SK-N-SH (cell line): Measurements from ENCODE around the gene TCEAL5. TPM values are rescaled to one million over a fixed set of nuclear protein-coding genes. Genes with fewer than 3 reads are reported as not detected.

Experiments used
- CTCF ChIA-PET: fragments of 300-600, 350-600 bp; formaldehyde crosslinking; extraction: SDS; loops from one replicate; lab custom pipeline; 2021; lab: Yijun Ruan, JAX
- POLR2A ChIA-PET: fragments of 350-600 bp; sonication (Branson Sonifier 250); formaldehyde crosslinking; extraction: SDS; loops from one replicate; lab custom pipeline; 2020; ENCODE audit warnings: antibody characterized with exemption, inconsistent platforms; lab: Yijun Ruan, JAX
- DNase-seq: peaks from one replicate; pipeline ENCODE4 v3.0.0; 2012
- H2AFZ ChIP-seq: fragments of 200-600 bp; sonication (generic); 2 replicates; pipeline ENCODE4 v1.8.1; 2016; ENCODE audit warnings: antibody characterized with exemption, mild to moderate bottlenecking, low read depth
- H3F3A ChIP-seq: fragments of 200-600 bp; sonication (generic); replicated peaks from 2 replicates; pipeline ENCODE3; 2016; ENCODE audit warnings: antibody characterized with exemption, mild to moderate bottlenecking; ENCODE audit not compliant: insufficient read depth
- H3K27ac ChIP-seq, 2 experiments: fragments of 200-500 bp in 1 of 2; fragments of 200-600 bp in 1 of 2; sonication (Bioruptor generic) in 1 of 2; sonication (generic), shearing (Covaris generic) in 1 of 2; 2 replicates each; pipeline versions ENCODE4 v1.5.1 to v1.6.1; 2014 to 2016; ENCODE audit warnings: low read depth in 2 of 2, inconsistent platforms in 1 of 2, low read length in 1 of 2, mild to moderate bottlenecking in 1 of 2, mixed read lengths in 1 of 2
- H3K27me3 ChIP-seq: fragments of 200-600 bp; sonication (generic), shearing (Covaris generic); 2 replicates; pipeline ENCODE4 v1.6.1; 2016; ENCODE audit warnings: mixed run types; ENCODE audit not compliant: insufficient read depth
- H3K36me3 ChIP-seq, 2 experiments: fragments of 200-500 bp in 1 of 2; fragments of 200-600 bp in 1 of 2; sonication (Bioruptor generic) in 1 of 2; sonication (generic) in 1 of 2; replicated peaks in 1 of 2; 2 replicates each; pipeline versions ENCODE3 to v1.5.1; 2014 to 2016; ENCODE audit warnings: low read length in 1 of 2, mild to moderate bottlenecking in 1 of 2; ENCODE audit not compliant: insufficient read depth in 2 of 2, control insufficient read depth in 1 of 2
- H3K4me1 ChIP-seq, 2 experiments: fragments of 200-500 bp in 1 of 2; fragments of 200-600 bp in 1 of 2; sonication (Bioruptor generic) in 1 of 2; sonication (generic), shearing (Covaris generic) in 1 of 2; 2 replicates each; pipeline versions ENCODE4 v1.5.1 to v1.6.1; 2014 to 2016; ENCODE audit warnings: low read depth in 1 of 2, low read length in 1 of 2, mixed run types in 1 of 2; ENCODE audit not compliant: insufficient read depth in 2 of 2, control insufficient read depth in 1 of 2
- H3K4me2 ChIP-seq: fragments of 200-600 bp; sonication (generic), shearing (Covaris generic); 2 replicates; pipeline ENCODE4 v1.6.1; 2017; ENCODE audit warnings: mixed run types
- H3K4me3 ChIP-seq, 2 experiments: fragments of 200-500 bp in 1 of 2; fragments of 200-600 bp in 1 of 2; sonication (Bioruptor generic) in 1 of 2; sonication (generic), shearing (Covaris generic) in 1 of 2; 2 replicates each; pipeline versions ENCODE4 v1.5.1 to v1.8.1; 2014 to 2016; ENCODE audit warnings: low read depth in 2 of 2, inconsistent platforms in 1 of 2, low read length in 1 of 2, mild to moderate bottlenecking in 1 of 2, mixed read lengths in 1 of 2, moderate library complexity in 1 of 2
- H3K79me2 ChIP-seq: fragments of 200-600 bp; sonication (generic); 2 replicates; pipeline ENCODE4 v1.8.1; 2017; ENCODE audit warnings: mild to moderate bottlenecking; ENCODE audit not compliant: insufficient read depth
- H3K9ac ChIP-seq: fragments of 200-600 bp; sonication (generic); 2 replicates; pipeline ENCODE4 v1.6.1; 2017; ENCODE audit warnings: mixed run types
- H3K9me2 ChIP-seq: fragments of 200-600 bp; sonication (generic); 2 replicates; pipeline ENCODE4 v1.6.1; 2017; ENCODE audit warnings: mixed run types
- H3K9me3 ChIP-seq: fragments of 200-600 bp; sonication (generic); 2 replicates; pipeline ENCODE4 v1.6.1; 2017; ENCODE audit warnings: mixed run types, mild to moderate bottlenecking, moderate library complexity
- H4K20me1 ChIP-seq: fragments of 200-600 bp; sonication (generic); 2 replicates; pipeline ENCODE4 v1.6.1; 2017; ENCODE audit warnings: mild to moderate bottlenecking, mixed run types; ENCODE audit not compliant: insufficient read depth
- CTCF ChIP-seq: fragments of 200-600 bp; sonication (generic); IDR thresholded peaks from 2 replicates; pipeline ENCODE4 v1.6.1; 2017; ENCODE audit warnings: antibody characterized with exemption, mild to moderate bottlenecking, moderate library complexity
- EP300 ChIP-seq, 2 experiments: IDR thresholded peaks; 2 replicates each; pipeline versions ENCODE4 v1.4.0 to v1.6.1; 2012; ENCODE audit warnings: borderline replicate concordance in 1 of 2, low read depth in 1 of 2, low read length in 1 of 2
- EZH2phosphoT487 ChIP-seq: fragments of 200-600 bp; sonication (generic); IDR thresholded peaks from 2 replicates; pipeline ENCODE4 v1.6.1; 2017; ENCODE audit warnings: low read depth, mixed run types, mild to moderate bottlenecking, antibody characterized with exemption, moderate library complexity, borderline replicate concordance
- FOSL2 ChIP-seq: IDR thresholded peaks from 2 replicates; pipeline ENCODE4 v1.4.0; 2012; ENCODE audit warnings: low read depth, mild to moderate bottlenecking, moderate library complexity, borderline replicate concordance
- GABPA ChIP-seq: IDR thresholded peaks from 2 replicates; pipeline ENCODE4 v1.4.0; 2012; ENCODE audit warnings: low read depth, mild to moderate bottlenecking
- GATA2 ChIP-seq: sonication (generic); formaldehyde crosslinking; IDR thresholded peaks from 2 replicates; pipeline ENCODE4 v1.5.0; 2020; ENCODE audit warnings: mild to moderate bottlenecking, missing genetic modification reagents
- IRF3 ChIP-seq: fragments of 150-350 bp; IDR thresholded peaks from 2 replicates; pipeline ENCODE4 v1.6.1; 2016; ENCODE audit warnings: mild to moderate bottlenecking, low read depth, low read length
- JUND ChIP-seq: IDR thresholded peaks from 2 replicates; pipeline ENCODE4 v1.4.0; 2012
- MEF2A ChIP-seq: IDR thresholded peaks from 2 replicates; pipeline ENCODE4 v1.4.0; 2012; ENCODE audit warnings: low read depth, borderline replicate concordance
- MXI1 ChIP-seq: IDR thresholded peaks from 2 replicates; pipeline ENCODE4 v1.6.1; 2012; ENCODE audit warnings: mild to moderate bottlenecking, low read depth, low read length, improper control_type of control experiment
- NFIC ChIP-seq: IDR thresholded peaks from 2 replicates; pipeline ENCODE4 v1.4.0; 2012; ENCODE audit warnings: borderline replicate concordance
- POLR2AphosphoS5 ChIP-seq: IDR thresholded peaks from 2 replicates; pipeline ENCODE4 v1.6.1; 2012; ENCODE audit warnings: low read depth, low read length
- RCOR1 ChIP-seq: fragments of 150-350 bp; IDR thresholded peaks from 2 replicates; pipeline ENCODE4 v1.6.1; 2017; ENCODE audit warnings: antibody characterized with exemption, low read length
- TCF12 ChIP-seq: IDR thresholded peaks from 2 replicates; pipeline ENCODE4 v1.4.0; 2012
- TEAD4 ChIP-seq: IDR thresholded peaks from 2 replicates; pipeline ENCODE4 v1.4.0; 2012; ENCODE audit warnings: mild to moderate bottlenecking, borderline replicate concordance; ENCODE audit not compliant: insufficient read depth
- USF1 ChIP-seq: IDR thresholded peaks from 2 replicates; pipeline ENCODE4 v1.4.0; 2012; ENCODE audit warnings: low read depth, borderline replicate concordance
- ZBTB33 ChIP-seq: IDR thresholded peaks from 2 replicates; pipeline ENCODE4 v1.4.0; 2012; ENCODE audit warnings: low read depth, borderline replicate concordance
- WGBS: methylation state at CpG from one replicate; pipeline ENCODE4 v1.1.6; 2017; ENCODE audit warnings: low lambda C conversion rate; 5-methylcytosine and 5-hydroxymethylcytosine counted together
- polyA plus RNA-seq, 3 experiments: library from polyadenylated mRNA; depleted of rRNA; stranded (reverse); fragments of >200 nt; gene quantifications; 2 replicates each; pipeline ENCODE4 v1.2.3, GENCODE V29; 2012

Gene TCEAL5
- polyA plus RNA-seq, 1 of the 3 experiments (the other 2 are of a cell fraction) = 0.43 TPM

GRCh38 chrX:103279624-103280023 lies 3.1 kb upstream of the TCEAL5 start:
- ChIA-PET POLR2A (no interaction called here), CTCF (no interaction called here)
- Histone ChIP-seq H3K9me3 (no peaks in the 10 kb centered on the region), H2AFZ (no peak overlapping the region), H3K9me2 (no peaks in the 10 kb centered on the region), H3K27ac (no peak overlapping the region), H3K4me3 (no peak overlapping the region), H3F3A (no peaks in the 10 kb centered on the region), H4K20me1 (no peaks in the 10 kb centered on the region), H3K27me3 (peaks cover 22% of the 10 kb centered on the region), H3K79me2 (no peaks in the 10 kb centered on the region), H3K4me1 (no peaks in the 10 kb centered on the region; a peak in 1 of 4 replicates), H3K4me2 (no peak overlapping the region), H3K36me3 (no peaks in the 10 kb centered on the region), H3K9ac (no peak overlapping the region)
- DNase-seq = no peak
- WGBS = 36% methylated on average over 1 of the region's 1 CpG
- TF ChIP-seq GABPA (no peak), NFIC (no peak), MXI1 (no peak), POLR2AphosphoS5 (no peak), IRF3 (no peak), TCF12 (no peak), ZBTB33 (no peak), MEF2A (no peak), FOSL2 (no peak), CTCF (no peak)

GRCh38 chrX:103275947-103276567 lies 493 bp downstream of the TCEAL5 start:
- POLR2A ChIA-PET = interaction anchor here (1.1 to 1.6 kb wide), 3 partner anchors 21 to 80 kb away, joined by 4 to 7 read pairs (median 6); partner anchors contain the start of genes TCEAL7, TCEAL8 and TCEAL9
- Histone ChIP-seq H3K9me3 (no peaks in the 10 kb centered on the region), H3K79me2 (no peaks in the 10 kb centered on the region), H3F3A (no peaks in the 10 kb centered on the region), H3K4me3 (peak overlapping the region in 1 of 2 experiments; percentile 46; a peak in 2 of 4 replicates), H4K20me1 (no peaks in the 10 kb centered on the region), H3K27ac (peak overlapping the region in 1 of 2 experiments; percentile 43; a peak in 2 of 4 replicates), H3K9ac (no peak overlapping the region), H3K4me2 (no peak overlapping the region), H3K36me3 (no peaks in the 10 kb centered on the region), H3K27me3 (peaks cover 39% of the 10 kb centered on the region), H3K4me1 (no peaks in the 10 kb centered on the region; a peak in 1 of 4 replicates), H2AFZ (no peak overlapping the region), H3K9me2 (no peaks in the 10 kb centered on the region)
- DNase-seq = peak; percentile 56
- CTCF ChIA-PET = no interaction called here
- WGBS = 10% methylated on average over 21 of the region's 23 CpGs
- no peak for TF ChIP-seq USF1
- no peak for TF ChIP-seq JUND
- TF ChIP-seq GATA2 (CRISPR knock-in tag) = no peak
- no peak for TF ChIP-seq CTCF
- TF ChIP-seq IRF3 = no peak
- no peak for TF ChIP-seq EP300 (IDR thresholded peaks at IDR 0.05; ENCODE audit: borderline replicate concordance in 1 of 2, low read depth in 1 of 2, low read length in 1 of 2)
- no peak for TF ChIP-seq TEAD4
- TF ChIP-seq EZH2phosphoT487 = no peak
- TF ChIP-seq RCOR1 = no peak
